HepG2 (cell line): ENCODE data around the gene CRNKL1. TPM values are rescaled to one million over a fixed set of nuclear protein-coding genes. Genes with fewer than 3 reads are reported as not detected.

Experiments
- ATF6 ChIP-seq: sonication (generic); formaldehyde crosslinking; conservative IDR thresholded peaks from 2 replicates; pipeline ENCODE4 v1.4.0; 2020; ENCODE audit warnings: missing genetic modification reagents
- BRCA1 ChIP-seq: sonication (generic); formaldehyde crosslinking; IDR thresholded peaks from 2 replicates; pipeline ENCODE4 v1.4.0; 2020; ENCODE audit warnings: missing genetic modification reagents
- CAMTA2 ChIP-seq: sonication (generic); formaldehyde crosslinking; IDR thresholded peaks from 2 replicates; pipeline ENCODE4 v1.4.0; 2020; ENCODE audit warnings: mild to moderate bottlenecking, missing genetic modification reagents, borderline replicate concordance
- FOXK2 ChIP-seq: fragments of 450-650 bp; IDR thresholded peaks from 2 replicates; pipeline ENCODE4 v1.6.1; 2016
- HMGA1 ChIP-seq: sonication (generic); formaldehyde crosslinking; conservative IDR thresholded peaks from 2 replicates; pipeline ENCODE4 v1.4.0; 2020; ENCODE audit warnings: missing genetic modification reagents
- IRF1 ChIP-seq: sonication (generic); formaldehyde crosslinking; IDR thresholded peaks from 2 replicates; pipeline ENCODE4 v1.4.0; 2020; ENCODE audit warnings: low read depth, mild to moderate bottlenecking, missing genetic modification reagents
- MBD4 ChIP-seq: IDR thresholded peaks from 2 replicates; pipeline ENCODE4 v1.6.1; 2012; ENCODE audit warnings: low read length, inconsistent platforms, borderline replicate concordance
- MEF2D ChIP-seq: sonication (generic); formaldehyde crosslinking; IDR thresholded peaks from 2 replicates; pipeline ENCODE4 v1.5.1; 2020; ENCODE audit warnings: mild to moderate bottlenecking, missing genetic modification reagents
- PBX3 ChIP-seq: sonication (generic); formaldehyde crosslinking; IDR thresholded peaks from 2 replicates; pipeline ENCODE4 v1.8.1; 2023; ENCODE audit warnings: missing genetic modification reagents, inconsistent platforms, borderline replicate concordance
- POLR2G ChIP-seq: fragments of 200-400 bp; formaldehyde crosslinking; IDR thresholded peaks from 2 replicates; pipeline ENCODE4 v1.6.1; 2018; ENCODE audit warnings: mild to moderate bottlenecking, low read depth, low read length, moderate library complexity
- REPIN1 ChIP-seq: sonication (generic); formaldehyde crosslinking; IDR thresholded peaks from 2 replicates; pipeline ENCODE4 v1.8.0; 2022; ENCODE audit warnings: missing genetic modification reagents, low read depth, mild to moderate bottlenecking, borderline replicate concordance
- RFX1 ChIP-seq: fragments of 450-650 bp; IDR thresholded peaks from 2 replicates; pipeline ENCODE4 v1.6.1; 2017
- SMARCC2 ChIP-seq: fragments of 450-650 bp; IDR thresholded peaks from 2 replicates; pipeline ENCODE4 v1.6.1; 2017; ENCODE audit warnings: antibody characterized with exemption, mild to moderate bottlenecking
- TAF1 ChIP-seq: sonication (generic); formaldehyde crosslinking; IDR thresholded peaks from 2 replicates; pipeline ENCODE4 v1.4.0; 2020; ENCODE audit warnings: missing genetic modification reagents
- U2AF2 ChIP-seq: fragments of 200-400 bp; formaldehyde crosslinking; IDR thresholded peaks from 2 replicates; pipeline ENCODE4 v1.6.1; 2017; ENCODE audit warnings: low read depth, mild to moderate bottlenecking, low read length
- YEATS2 ChIP-seq: sonication (generic); formaldehyde crosslinking; IDR thresholded peaks from 2 replicates; pipeline ENCODE4 v1.4.0; 2020; ENCODE audit warnings: missing genetic modification reagents, borderline replicate concordance
- ZBTB10 ChIP-seq: sonication (generic); formaldehyde crosslinking; IDR thresholded peaks from 2 replicates; pipeline ENCODE4 v1.4.0; 2020; ENCODE audit warnings: missing genetic modification reagents, borderline replicate concordance
- ZNF496 ChIP-seq: sonication (generic); formaldehyde crosslinking; IDR thresholded peaks from 2 replicates; pipeline ENCODE4 v1.8.1; 2023; ENCODE audit warnings: mild to moderate bottlenecking, moderate library complexity, missing genetic modification reagents; ENCODE audit not compliant: insufficient replicate concordance
- ZNF773 ChIP-seq: sonication (generic); formaldehyde crosslinking; IDR thresholded peaks from 2 replicates; pipeline ENCODE4 v1.4.0; 2020; ENCODE audit warnings: missing genetic modification reagents, borderline replicate concordance
- ZNF775 ChIP-seq: sonication (generic); formaldehyde crosslinking; IDR thresholded peaks from 2 replicates; pipeline ENCODE4 v1.4.0; 2020; ENCODE audit warnings: missing genetic modification reagents, mild to moderate bottlenecking, moderate library complexity, borderline replicate concordance
- ZNF777 ChIP-seq: sonication (generic); formaldehyde crosslinking; IDR thresholded peaks from 2 replicates; pipeline ENCODE4 v1.4.0; 2020; ENCODE audit warnings: missing genetic modification reagents
- ZNF839 ChIP-seq: sonication (generic); formaldehyde crosslinking; IDR thresholded peaks from 2 replicates; pipeline ENCODE4 v1.4.0; 2020; ENCODE audit warnings: missing genetic modification reagents, mild to moderate bottlenecking, borderline replicate concordance
- ZZZ3 ChIP-seq: sonication (generic); formaldehyde crosslinking; IDR thresholded peaks from 2 replicates; pipeline ENCODE4 v1.4.0; 2020; ENCODE audit warnings: missing genetic modification reagents, mild to moderate bottlenecking, borderline replicate concordance
- polyA plus RNA-seq, 8 experiments: library from polyadenylated mRNA; depleted of rRNA in 3 of 8; stranded (reverse) in 7 of 8; unstranded in 1 of 8; fragments of >200 nt; fragmentation: Illumina TruSeq in 4 of 8; extraction: Trizol in 4 of 8; gene quantifications; 2 replicates each; pipeline versions ENCODE4 v1.2.1 to v1.2.3, GENCODE V29; 2011 to 2016; ENCODE audit warnings: low read depth in 4 of 8, missing spikeins in 1 of 8, mixed read lengths in 1 of 8; ENCODE audit not compliant: insufficient read depth in 1 of 8
- total RNA-seq, 5 experiments: library from RNA; depleted of rRNA; stranded (reverse); fragments of >200 nt; fragmentation: Illumina TruSeq; extraction: Trizol; gene quantifications; 2 replicates each; pipeline ENCODE4 v1.2.3, GENCODE V29; 2016; ENCODE audit warnings: low read depth in 1 of 5

The CRNKL1 gene
- total and polyA plus RNA-seq, 2 of the 13 experiments (the other 11 are each of a cell fraction or from before 2014, with no cell fraction given), result 12.3 to 64.5 TPM

GRCh38 chr20:20052074-20052970, at the start of gene CRNKL1, which contains the start of gene CFAP61 (continued):
- TF ChIP-seq POLR2G (peak; percentile 98), ZNF777 (CRISPR knock-in tag) (peak; percentile 94), ZNF496 (CRISPR knock-in tag) (no peak), ZNF775 (CRISPR knock-in tag) (no peak), REPIN1 (peak; percentile 92), ZBTB10 (CRISPR knock-in tag) (no peak), TAF1 (peak; percentile 98), MBD4 (no peak), MEF2D (CRISPR knock-in tag) (peak; percentile 92; the same call in 1 of the 2 replicates), ATF6 (CRISPR knock-in tag) (peak; percentile 73; the same call in 1 of the 2 replicates), IRF1 (CRISPR knock-in tag) (0 out of 2 replicates have a peak, but pooled peaks have one; percentile 74), FOXK2 (peak; percentile 87), ZZZ3 (CRISPR knock-in tag) (peak; percentile 84; the same call in 1 of the 2 replicates), HMGA1 (CRISPR knock-in tag) (no peak), SMARCC2 (no peak), YEATS2 (CRISPR knock-in tag) (peak; percentile 95), CAMTA2 (peak; percentile 29; the same call in 1 of the 2 replicates), RFX1 (peak; percentile 98), ZNF773 (CRISPR knock-in tag) (peak; percentile 95; the same call in 1 of the 2 replicates), U2AF2 (no peak), BRCA1 (CRISPR knock-in tag) (peak; percentile 97), PBX3 (CRISPR knock-in tag) (no peak), ZNF839 (CRISPR knock-in tag) (peak; percentile 86; the same call in 1 of the 2 replicates)
